Lower lobe of right lung (tissue), 2 donors: ENCODE measurements around the gene CWC22. TPM values are rescaled to one million over a fixed set of nuclear protein-coding genes. Genes with fewer than 3 reads are reported as not detected.
A peak's percentile ranks its signal among the peaks of the same experiment; 100 is the strongest.
"Not testable (repeated sequence)": the region's sequence is repeated elsewhere in the genome, so short reads cannot be mapped to it uniquely, and the experiment has no call there.

Experiments used
- ATAC-seq, 2 donors: fragments of 200-7000 bp; cut with Tn5 transposase; one replicate each; pipeline ENCODE4 v1.9.1; 2020 to 2022; ENCODE audit warnings: mild to moderate bottlenecking in 2 of 2, moderate library complexity in 2 of 2
- DNase-seq: peaks from one replicate; pipeline ENCODE4 v3.0.0-alpha.2; 2020
- H3K27ac ChIP-seq: fragments of 200-600 bp; one replicate; pipeline ENCODE4 v1.8.0; 2022
- H3K27me3 ChIP-seq: fragments of 200-600 bp; one replicate; pipeline ENCODE4 v1.8.0; 2022; ENCODE audit warnings: low read depth
- H3K36me3 ChIP-seq: fragments of 200-600 bp; one replicate; pipeline ENCODE4 v1.8.0; 2022; ENCODE audit warnings: mild to moderate bottlenecking
- H3K4me1 ChIP-seq: fragments of 200-600 bp; one replicate; pipeline ENCODE4 v1.8.0; 2022
- H3K4me3 ChIP-seq: fragments of 200-600 bp; one replicate; pipeline ENCODE4 v1.8.0; 2022; ENCODE audit warnings: mild to moderate bottlenecking
- H3K9me3 ChIP-seq: fragments of 200-600 bp; one replicate; pipeline ENCODE4 v1.8.0; 2022
- intact Hi-C: fragments of 100-400 bp; cut with DNase I; formaldehyde crosslinking; loops from one replicate; pipeline ENCODE4 v1.11.0; 2022
- total RNA-seq: library from RNA; stranded (reverse); fragmentation: NEBNext Ultra II Directional; extraction: Animal tissue kit (Norgen Biotek cat#: 25700); gene quantifications from one replicate; pipeline ENCODE4 v1.2.1, GENCODE V29; 2021
- TF ChIP-seq, protein P1 (sequence below): fragments of 200-600 bp; IDR thresholded peaks from one replicate; pipeline ENCODE4 v1.8.0; 2022; ENCODE audit warnings: antibody characterized with exemption, mild to moderate bottlenecking
- donor health status: DM: no; HTN: yes; CAD: no; lungs with severe emphysema.

CWC22 gene
- total RNA-seq, 1 donor from 2014 or later, result 17.5 TPM

DNA sequence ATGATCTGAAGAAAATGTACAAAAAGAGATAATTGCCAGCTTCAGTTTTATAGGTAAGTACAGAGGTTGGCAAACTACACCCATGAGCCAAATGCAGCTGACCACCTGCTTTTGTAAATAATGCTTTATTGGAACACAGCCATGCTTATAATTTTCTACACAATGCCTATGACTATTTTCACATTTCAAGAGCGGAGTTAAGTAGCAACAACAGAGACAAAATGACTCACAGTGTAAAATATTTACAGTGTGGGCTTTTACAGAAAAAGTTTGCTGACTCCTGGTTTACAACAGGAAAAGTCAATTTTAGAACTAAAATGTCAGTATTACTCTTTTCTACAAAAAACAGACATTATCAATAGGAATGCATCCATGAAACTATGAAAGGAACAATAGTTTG is 26.0 kb downstream of the CWC22 start:
- no peak overlapping the region for H3K27ac ChIP-seq
- ATAC-seq (no peak), DNase-seq (no peak)
- H3K9me3 ChIP-seq, result no peaks in the 10 kb centered on the region
- H3K27me3 ChIP-seq, result no peaks in the 10 kb centered on the region
- peaks cover 96% of the 10 kb centered on the region for H3K36me3 ChIP-seq
- no peaks in the 10 kb centered on the region for H3K4me1 ChIP-seq
- TF ChIP-seq, protein P1, sequence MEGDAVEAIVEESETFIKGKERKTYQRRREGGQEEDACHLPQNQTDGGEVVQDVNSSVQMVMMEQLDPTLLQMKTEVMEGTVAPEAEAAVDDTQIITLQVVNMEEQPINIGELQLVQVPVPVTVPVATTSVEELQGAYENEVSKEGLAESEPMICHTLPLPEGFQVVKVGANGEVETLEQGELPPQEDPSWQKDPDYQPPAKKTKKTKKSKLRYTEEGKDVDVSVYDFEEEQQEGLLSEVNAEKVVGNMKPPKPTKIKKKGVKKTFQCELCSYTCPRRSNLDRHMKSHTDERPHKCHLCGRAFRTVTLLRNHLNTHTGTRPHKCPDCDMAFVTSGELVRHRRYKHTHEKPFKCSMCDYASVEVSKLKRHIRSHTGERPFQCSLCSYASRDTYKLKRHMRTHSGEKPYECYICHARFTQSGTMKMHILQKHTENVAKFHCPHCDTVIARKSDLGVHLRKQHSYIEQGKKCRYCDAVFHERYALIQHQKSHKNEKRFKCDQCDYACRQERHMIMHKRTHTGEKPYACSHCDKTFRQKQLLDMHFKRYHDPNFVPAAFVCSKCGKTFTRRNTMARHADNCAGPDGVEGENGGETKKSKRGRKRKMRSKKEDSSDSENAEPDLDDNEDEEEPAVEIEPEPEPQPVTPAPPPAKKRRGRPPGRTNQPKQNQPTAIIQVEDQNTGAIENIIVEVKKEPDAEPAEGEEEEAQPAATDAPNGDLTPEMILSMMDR, result no peak
- no peak overlapping the region for H3K4me3 ChIP-seq
- intact Hi-C loops, result no loop called here

- TF ChIP-seq, protein P1, result no peak
- H3K27me3 ChIP-seq, result no peaks in the 10 kb centered on the region
- no peak overlapping the region for H3K27ac ChIP-seq
- peaks cover 79% of the 10 kb centered on the region for H3K36me3 ChIP-seq
- H3K9me3 ChIP-seq, result no peaks in the 10 kb centered on the region
- intact Hi-C loops, result no loop called here
- DNase-seq (no peak), ATAC-seq (no peak)
- H3K4me1 ChIP-seq, result no peaks in the 10 kb centered on the region
- no peak overlapping the region for H3K4me3 ChIP-seq
Measured at GRCh38 chr2:179974761-179975160, 32.3 kb downstream of the CWC22 start.

GRCh38 chr2:179966778-179967394 is 40.2 kb downstream of the CWC22 start:
- intact Hi-C loops, result no loop called here
- H3K36me3 ChIP-seq, result peaks cover 84% of the 10 kb centered on the region

GRCh38 chr2:179965291-179966258 is 41.5 kb downstream of the CWC22 start:
- intact Hi-C loops, result no loop called here
- no peak for ATAC-seq
- TF ChIP-seq, protein P1, result no peak
- Histone ChIP-seq H3K27me3 (no peaks in the 10 kb centered on the region), H3K4me1 (no peaks in the 10 kb centered on the region), H3K4me3 (no peak overlapping the region), H3K27ac (no peak overlapping the region), H3K9me3 (no peaks in the 10 kb centered on the region), H3K36me3 (peaks cover 78% of the 10 kb centered on the region)
- no peak for DNase-seq

More at GRCh38 chr2:179966778-179967394, 40.2 kb downstream of the CWC22 start:
- no peaks in the 10 kb centered on the region for H3K4me1 ChIP-seq
- H3K27me3 ChIP-seq, result no peaks in the 10 kb centered on the region
- H3K9me3 ChIP-seq, result no peaks in the 10 kb centered on the region
- no peak for ATAC-seq
- TF ChIP-seq, protein P1, result no peak
- H3K4me3 ChIP-seq, result no peak overlapping the region
- DNase-seq, result no peak
- no peak overlapping the region for H3K27ac ChIP-seq

- Histone ChIP-seq H3K27ac (no peak overlapping the region), H3K4me3 (no peak overlapping the region), H3K36me3 (peaks cover 71% of the 10 kb centered on the region), H3K27me3 (no peaks in the 10 kb centered on the region), H3K4me1 (no peaks in the 10 kb centered on the region), H3K9me3 (no peaks in the 10 kb centered on the region)
- no peak for DNase-seq
- ATAC-seq, result no peak
- intact Hi-C loops, result no loop called here
- TF ChIP-seq, protein P1, result no peak
Measured at GRCh38 chr2:179963626-179964025, 43.5 kb downstream of the CWC22 start.

DNA sequence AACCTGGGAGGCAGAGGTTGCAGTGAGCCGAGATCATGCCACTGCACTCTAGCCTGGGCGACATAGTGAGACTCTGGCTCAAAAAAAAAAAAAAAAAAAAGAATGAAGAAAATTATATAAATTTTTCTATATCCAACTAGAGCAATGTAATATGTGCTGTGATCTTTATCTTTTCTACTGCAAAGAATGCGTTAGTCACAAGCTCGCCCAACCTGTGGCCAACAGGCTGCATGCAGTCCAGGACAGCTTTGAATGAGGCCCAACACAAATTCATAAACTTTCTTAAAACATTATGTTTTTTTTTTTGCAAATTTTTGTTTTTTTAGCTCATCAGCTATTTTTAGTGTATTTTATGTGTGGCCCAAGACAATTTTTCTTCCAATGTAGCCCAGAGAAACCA is 48.8 kb downstream of the CWC22 start:
- H3K36me3 ChIP-seq, result peaks cover 63% of the 10 kb centered on the region
- H3K4me1 ChIP-seq, H3K4me3 ChIP-seq, H3K27me3 ChIP-seq, H3K27ac ChIP-seq, intact Hi-C loops, H3K9me3 ChIP-seq, ATAC-seq: not testable (repeated sequence)
- peak; percentile 24 for DNase-seq
